Activated CD4-positive, alpha-beta memory T cell treated with anti-CD3 and anti-CD28 coated beads for 36 hours (primary cell): ENCODE results near the gene ST6GALNAC3. TPM values are rescaled to one million over a fixed set of nuclear protein-coding genes. Genes with fewer than 3 reads are reported as not detected.

ENCODE experiments used
- CTCF ChIA-PET: fragments of 350-600 bp; sonication (Branson Sonifier 250); formaldehyde crosslinking; loops from one replicate; lab custom pipeline; 2021; ENCODE audit warnings: antibody characterized with exemption, inconsistent platforms; lab: Charles Lee
- POLR2A ChIA-PET: fragments of 350-600 bp; sonication (Branson Sonifier 250); formaldehyde crosslinking; loops from one replicate; lab custom pipeline; 2021; ENCODE audit warnings: antibody characterized with exemption; lab: Charles Lee
- DNase-seq: peaks from one replicate; pipeline ENCODE4 v3.0.0-alpha.2; 2020
- H3K27ac Mint-ChIP-seq: one replicate; pipeline ENCODE4 v1.8.0; 2021; ENCODE audit warnings: mixed read lengths
- H3K27me3 Mint-ChIP-seq: one replicate; pipeline ENCODE4 v1.8.0; 2021; ENCODE audit warnings: mixed read lengths
- H3K36me3 Mint-ChIP-seq: one replicate; pipeline ENCODE4 v1.8.0; 2021; ENCODE audit warnings: mixed read lengths
- H3K4me1 Mint-ChIP-seq: one replicate; pipeline ENCODE4 v1.8.0; 2021; ENCODE audit warnings: low read depth, mixed read lengths
- H3K4me3 Mint-ChIP-seq: one replicate; pipeline ENCODE4 v1.8.0; 2021; ENCODE audit warnings: mild to moderate bottlenecking, mixed read lengths
- H3K9me3 Mint-ChIP-seq: one replicate; pipeline ENCODE4 v1.8.0; 2021; ENCODE audit warnings: mixed read lengths
- intact Hi-C: fragments of 100-400 bp; cut with micrococcal nuclease; formaldehyde crosslinking; loops from one replicate; pipeline ENCODE4 v1.15.1; 2023
- total RNA-seq, 2 experiments: library from RNA; stranded (reverse); gene quantifications; one replicate each; pipeline ENCODE4 v1.2.3, GENCODE V29; 2021

ST6GALNAC3 gene
- total RNA-seq, 2 experiments from 2014 or later = 0.26 to 0.41 TPM

- no peak overlapping the region for H3K4me3 Mint-ChIP-seq
- no peaks in the 10 kb centered on the region for H3K9me3 Mint-ChIP-seq
- DNase-seq = no peak
- H3K27ac Mint-ChIP-seq = no peak overlapping the region
- no peaks in the 10 kb centered on the region for H3K4me1 Mint-ChIP-seq
- CTCF ChIA-PET = interaction anchor here (0.6 kb wide), 1 partner anchor 15 kb away, joined by 3 read pairs; no protein-coding TSS in a partner anchor
- intact Hi-C loops = no loop called here
- no peaks in the 10 kb centered on the region for H3K27me3 Mint-ChIP-seq
- POLR2A ChIA-PET = interaction anchor here (1.0 kb wide), 1 partner anchor 10 kb away, joined by 3 read pairs; no protein-coding TSS in a partner anchor
- no peaks in the 10 kb centered on the region for H3K36me3 Mint-ChIP-seq
These were observed 112.1 kb downstream of the ST6GALNAC3 start for GRCh38 chr1:76186554-76187170.

- no peak overlapping the region for H3K4me3 Mint-ChIP-seq
- ChIA-PET CTCF (interaction anchor here (1.1 kb wide), 1 partner anchor 22 kb away, joined by 3 read pairs; no protein-coding TSS in a partner anchor), POLR2A (interaction anchor here (1.0 kb wide), 1 partner anchor 10 kb away, joined by 3 read pairs; no protein-coding TSS in a partner anchor)
- intact Hi-C loops = no loop called here
- no peak for DNase-seq
- H3K4me1 Mint-ChIP-seq = no peaks in the 10 kb centered on the region
- H3K27ac Mint-ChIP-seq = no peak overlapping the region
- no peaks in the 10 kb centered on the region for H3K27me3 Mint-ChIP-seq
- no peaks in the 10 kb centered on the region for H3K9me3 Mint-ChIP-seq
- H3K36me3 Mint-ChIP-seq = no peaks in the 10 kb centered on the region
These were observed 112.9 kb downstream of the ST6GALNAC3 start for GRCh38 chr1:76187436-76187835.

- Mint-ChIP-seq H3K36me3 (no peaks in the 10 kb centered on the region), H3K27me3 (no peaks in the 10 kb centered on the region), H3K27ac (no peak overlapping the region), H3K4me3 (no peak overlapping the region), H3K9me3 (no peaks in the 10 kb centered on the region), H3K4me1 (no peaks in the 10 kb centered on the region)
- DNase-seq = no peak
- POLR2A ChIA-PET = no interaction called here
- intact Hi-C loops = no loop called here
- CTCF ChIA-PET = interaction anchor here (0.6 kb wide), 1 partner anchor 1940 kb away, joined by 4 read pairs; no protein-coding TSS in a partner anchor
These were observed 114.8 kb downstream of the ST6GALNAC3 start for GRCh38 chr1:76189310-76189709.

- Mint-ChIP-seq H3K27ac (no peak overlapping the region), H3K4me3 (no peak overlapping the region), H3K36me3 (no peaks in the 10 kb centered on the region), H3K9me3 (no peaks in the 10 kb centered on the region), H3K27me3 (no peaks in the 10 kb centered on the region), H3K4me1 (no peaks in the 10 kb centered on the region)
- ChIA-PET CTCF (no interaction called here), POLR2A (no interaction called here)
- DNase-seq = no peak
- intact Hi-C loops = no loop called here
These were observed 116.3 kb downstream of the ST6GALNAC3 start for GRCh38 chr1:76190749-76191424.

- intact Hi-C loops = no loop called here
- no peak overlapping the region for H3K4me3 Mint-ChIP-seq
- DNase-seq = no peak
- H3K4me1 Mint-ChIP-seq = no peaks in the 10 kb centered on the region
- H3K27me3 Mint-ChIP-seq = no peaks in the 10 kb centered on the region
- no peaks in the 10 kb centered on the region for H3K9me3 Mint-ChIP-seq
- POLR2A ChIA-PET = no interaction called here
- no peak overlapping the region for H3K27ac Mint-ChIP-seq
- CTCF ChIA-PET = no interaction called here
- H3K36me3 Mint-ChIP-seq = no peaks in the 10 kb centered on the region
These were observed 117.0 kb downstream of the ST6GALNAC3 start for GRCh38 chr1:76191561-76191960.

GRCh38 chr1:76198452-76198851 is 123.9 kb downstream of the ST6GALNAC3 start:
- DNase-seq = no peak
- intact Hi-C loops = no loop called here
- POLR2A ChIA-PET = no interaction called here
- H3K4me3 Mint-ChIP-seq = no peak overlapping the region
- no peaks in the 10 kb centered on the region for H3K36me3 Mint-ChIP-seq
- no peak overlapping the region for H3K27ac Mint-ChIP-seq
- no peaks in the 10 kb centered on the region for H3K9me3 Mint-ChIP-seq
- H3K4me1 Mint-ChIP-seq = no peaks in the 10 kb centered on the region
- CTCF ChIA-PET = no interaction called here
- peaks cover 1% of the 10 kb centered on the region for H3K27me3 Mint-ChIP-seq

GRCh38 chr1:76202670-76203069 is 128.1 kb downstream of the ST6GALNAC3 start:
- Mint-ChIP-seq H3K4me1 (no peaks in the 10 kb centered on the region), H3K9me3 (peaks cover 2% of the 10 kb centered on the region), H3K27me3 (peaks cover 1% of the 10 kb centered on the region), H3K27ac (no peak overlapping the region), H3K4me3 (no peak overlapping the region), H3K36me3 (no peaks in the 10 kb centered on the region)
- intact Hi-C loops = no loop called here
- no peak for DNase-seq
- POLR2A ChIA-PET = no interaction called here
- CTCF ChIA-PET = no interaction called here

GRCh38 chr1:76203127-76203526 is 128.6 kb downstream of the ST6GALNAC3 start:
- CTCF ChIA-PET = no interaction called here
- H3K27me3 Mint-ChIP-seq = peaks cover 1% of the 10 kb centered on the region

GRCh38 chr1:76209238-76209637 is 134.7 kb downstream of the ST6GALNAC3 start:
- peaks cover 2% of the 10 kb centered on the region for H3K9me3 Mint-ChIP-seq
- ChIA-PET POLR2A (no interaction called here), CTCF (interaction anchor here (0.9 kb wide), 1 partner anchor 21 kb away, joined by 3 read pairs; no protein-coding TSS in a partner anchor)
- no peak overlapping the region for H3K4me3 Mint-ChIP-seq
- no peaks in the 10 kb centered on the region for H3K27me3 Mint-ChIP-seq
- intact Hi-C loops = no loop called here
- H3K27ac Mint-ChIP-seq = no peak overlapping the region
- no peaks in the 10 kb centered on the region for H3K36me3 Mint-ChIP-seq
- H3K4me1 Mint-ChIP-seq = no peaks in the 10 kb centered on the region
- DNase-seq = no peak

More at GRCh38 chr1:76203127-76203526, 128.6 kb downstream of the ST6GALNAC3 start:
- H3K9me3 Mint-ChIP-seq = peaks cover 2% of the 10 kb centered on the region
- DNase-seq = no peak
- intact Hi-C loops = no loop called here
- POLR2A ChIA-PET = no interaction called here
- H3K27ac Mint-ChIP-seq = no peak overlapping the region
- H3K36me3 Mint-ChIP-seq = no peaks in the 10 kb centered on the region
- no peak overlapping the region for H3K4me3 Mint-ChIP-seq
- H3K4me1 Mint-ChIP-seq = no peaks in the 10 kb centered on the region

- POLR2A ChIA-PET = no interaction called here
- intact Hi-C loops = no loop called here
- Mint-ChIP-seq H3K27ac (no peak overlapping the region), H3K9me3 (no peaks in the 10 kb centered on the region), H3K27me3 (no peaks in the 10 kb centered on the region), H3K36me3 (no peaks in the 10 kb centered on the region), H3K4me3 (no peak overlapping the region), H3K4me1 (no peaks in the 10 kb centered on the region)
- CTCF ChIA-PET = interaction anchor here (0.9 kb wide), 1 partner anchor 22 kb away, joined by 3 read pairs; no protein-coding TSS in a partner anchor
- no peak for DNase-seq
These were observed 135.1 kb downstream of the ST6GALNAC3 start for GRCh38 chr1:76209648-76210047.

- H3K9me3 Mint-ChIP-seq = no peaks in the 10 kb centered on the region
- DNase-seq = no peak
- H3K4me1 Mint-ChIP-seq = no peaks in the 10 kb centered on the region
- no peak overlapping the region for H3K27ac Mint-ChIP-seq
- intact Hi-C loops = no loop called here
- CTCF ChIA-PET = no interaction called here
- POLR2A ChIA-PET = no interaction called here
- no peaks in the 10 kb centered on the region for H3K36me3 Mint-ChIP-seq
- no peaks in the 10 kb centered on the region for H3K27me3 Mint-ChIP-seq
- no peak overlapping the region for H3K4me3 Mint-ChIP-seq
These were observed 135.6 kb downstream of the ST6GALNAC3 start for GRCh38 chr1:76210160-76210559.

GRCh38 chr1:76218888-76219287 is 144.3 kb downstream of the ST6GALNAC3 start:
- no peaks in the 10 kb centered on the region for H3K36me3 Mint-ChIP-seq
- H3K9me3 Mint-ChIP-seq = no peaks in the 10 kb centered on the region
- CTCF ChIA-PET = no interaction called here
- H3K4me1 Mint-ChIP-seq = peaks cover 5% of the 10 kb centered on the region
- no peak overlapping the region for H3K27ac Mint-ChIP-seq
- no peak for DNase-seq
- peaks cover 3% of the 10 kb centered on the region for H3K27me3 Mint-ChIP-seq
- POLR2A ChIA-PET = no interaction called here
- no peak overlapping the region for H3K4me3 Mint-ChIP-seq
- intact Hi-C loops = no loop called here
